Astrocyte (in vitro differentiated cells and primary cell): ENCODE results near the gene CST8. TPM values are rescaled to one million over a fixed set of nuclear protein-coding genes. Genes with fewer than 3 reads are reported as not detected.

Experiments used
- DNase-seq: peaks from one replicate; pipeline ENCODE4 v3.0.0-alpha.2; 2010; ENCODE audit warnings: low read depth
- FAIRE-seq: peaks from 2 replicates; lab custom pipeline; 2011; peaks lifted over from hg19 to GRCh38; lab: Jason Lieb, UNC
- H2AFZ ChIP-seq: 2 replicates; pipeline ENCODE4 v1.6.0; 2012; ENCODE audit warnings: low read depth, low read length, inconsistent platforms
- H3K27ac ChIP-seq: 2 replicates; pipeline ENCODE4 v1.5.1; 2011; ENCODE audit warnings: low read depth, low read length, inconsistent platforms
- H3K27me3 ChIP-seq: 2 replicates; pipeline ENCODE4 v1.6.0; 2011; ENCODE audit warnings: low read length, inconsistent platforms; ENCODE audit not compliant: insufficient read depth
- H3K36me3 ChIP-seq: 2 replicates; pipeline ENCODE4 v1.5.1; 2011; ENCODE audit warnings: low read length, inconsistent platforms; ENCODE audit not compliant: insufficient read depth
- H3K4me1 ChIP-seq: 2 replicates; pipeline ENCODE4 v1.5.1; 2011; ENCODE audit warnings: low read length, inconsistent platforms; ENCODE audit not compliant: insufficient read depth
- H3K4me2 ChIP-seq: 2 replicates; pipeline ENCODE4 v1.6.0; 2012; ENCODE audit warnings: low read length, inconsistent platforms
- H3K4me3 ChIP-seq: 2 replicates; pipeline ENCODE4 v1.5.1; 2011; ENCODE audit warnings: low read depth, mild to moderate bottlenecking, low read length, inconsistent platforms; ENCODE audit not compliant: insufficient read depth
- H3K79me2 ChIP-seq: 2 replicates; pipeline ENCODE4 v1.6.0; 2012; ENCODE audit warnings: mild to moderate bottlenecking, low read length, inconsistent platforms; ENCODE audit not compliant: insufficient read depth
- H3K9ac ChIP-seq: 2 replicates; pipeline ENCODE4 v1.6.0; 2012; ENCODE audit warnings: mild to moderate bottlenecking, low read length, inconsistent platforms
- H3K9me3 ChIP-seq: 2 replicates; pipeline ENCODE4 v1.5.1; 2012; ENCODE audit warnings: low read depth, mild to moderate bottlenecking, low read length, inconsistent platforms; ENCODE audit not compliant: insufficient read depth
- H4K20me1 ChIP-seq: 2 replicates; pipeline ENCODE4 v1.6.0; 2012; ENCODE audit warnings: low read length, inconsistent platforms; ENCODE audit not compliant: insufficient read depth
- H3K27ac Mint-ChIP-seq: one replicate; pipeline ENCODE4 v1.8.0; 2021; ENCODE audit warnings: mild to moderate bottlenecking, mixed read lengths; ENCODE audit not compliant: unreplicated experiment
- H3K27me3 Mint-ChIP-seq: one replicate; pipeline ENCODE4 v1.8.0; 2021; ENCODE audit warnings: low read depth, mixed read lengths; ENCODE audit not compliant: unreplicated experiment
- H3K36me3 Mint-ChIP-seq: one replicate; pipeline ENCODE4 v1.8.0; 2021; ENCODE audit warnings: low read depth, mixed read lengths; ENCODE audit not compliant: unreplicated experiment
- H3K4me1 Mint-ChIP-seq: one replicate; pipeline ENCODE4 v1.8.0; 2021; ENCODE audit warnings: low read depth, mixed read lengths; ENCODE audit not compliant: unreplicated experiment
- H3K4me3 Mint-ChIP-seq: one replicate; pipeline ENCODE4 v1.8.0; 2021; ENCODE audit warnings: mild to moderate bottlenecking, moderate library complexity, mixed read lengths; ENCODE audit not compliant: unreplicated experiment
- H3K9me3 Mint-ChIP-seq: one replicate; pipeline ENCODE4 v1.8.0; 2021; ENCODE audit warnings: mild to moderate bottlenecking, mixed read lengths; ENCODE audit not compliant: unreplicated experiment
- CTCF ChIP-seq: IDR thresholded peaks from 2 replicates; pipeline ENCODE4 v1.5.1; 2011; ENCODE audit warnings: low read depth, mild to moderate bottlenecking, inconsistent platforms, low read length, moderate library complexity; ENCODE audit not compliant: insufficient read depth
- EZH2 ChIP-seq: IDR thresholded peaks from 2 replicates; pipeline ENCODE4 v1.6.1; 2012; ENCODE audit warnings: mild to moderate bottlenecking, low read length, inconsistent platforms; ENCODE audit not compliant: insufficient read depth
- total RNA-seq: library from RNA; stranded (reverse); gene quantifications from 2 replicates; pipeline ENCODE4 v1.2.1, GENCODE V29; 2021

CST8 gene
- total RNA-seq, 1 donor from 2014 or later = not detected

GRCh38 chr20:23508449-23509229, 17.7 kb downstream of the CST8 start:
- Mint-ChIP-seq H3K27ac (no peak overlapping the region), H3K9me3 (no peaks in the 10 kb centered on the region), H3K4me1 (peaks cover 17% of the 10 kb centered on the region), H3K36me3 (no peaks in the 10 kb centered on the region), H3K4me3 (no peak overlapping the region), H3K27me3 (peaks cover 17% of the 10 kb centered on the region)
- Histone ChIP-seq H3K4me3 (no peak overlapping the region), H3K36me3 (no peaks in the 10 kb centered on the region), H2AFZ (no peak overlapping the region), H3K9ac (no peak overlapping the region), H3K4me1 (no peaks in the 10 kb centered on the region), H3K79me2 (no peaks in the 10 kb centered on the region), H3K27ac (no peak overlapping the region), H4K20me1 (no peaks in the 10 kb centered on the region), H3K27me3 (no peaks in the 10 kb centered on the region), H3K9me3 (no peaks in the 10 kb centered on the region), H3K4me2 (no peak overlapping the region)
- TF ChIP-seq EZH2 = no peak
- TF ChIP-seq CTCF = no peak
- DNase-seq (no peak), FAIRE-seq (no peak)

GRCh38 chr20:23509247-23509913, 18.5 kb downstream of the CST8 start:
- no peaks in the 10 kb centered on the region for H3K9me3 Mint-ChIP-seq
- peak overlapping the region; percentile 41 for H3K27ac Mint-ChIP-seq
- H3K4me1 ChIP-seq = no peaks in the 10 kb centered on the region
- H3K4me3 Mint-ChIP-seq = no peak overlapping the region
- H2AFZ ChIP-seq = no peak overlapping the region
- H3K9me3 ChIP-seq = no peaks in the 10 kb centered on the region
- H3K4me1 Mint-ChIP-seq = peaks cover 17% of the 10 kb centered on the region
- H3K9ac ChIP-seq = no peak overlapping the region
- TF ChIP-seq CTCF (no peak), EZH2 (no peak)
- no peaks in the 10 kb centered on the region for H3K27me3 ChIP-seq
- no peaks in the 10 kb centered on the region for H3K79me2 ChIP-seq
- no peak overlapping the region for H3K27ac ChIP-seq
- H3K36me3 Mint-ChIP-seq = no peaks in the 10 kb centered on the region
- H3K4me3 ChIP-seq = no peak overlapping the region
- H3K27me3 Mint-ChIP-seq = peaks cover 18% of the 10 kb centered on the region
- no peaks in the 10 kb centered on the region for H3K36me3 ChIP-seq
- H4K20me1 ChIP-seq = no peaks in the 10 kb centered on the region
- FAIRE-seq (no peak), DNase-seq (no peak)
- H3K4me2 ChIP-seq = no peak overlapping the region
